Measurements from ENCODE around the gene SLC45A1.
"Not testable (repeated sequence)": the region's sequence is repeated elsewhere in the genome, so short reads cannot be mapped to it uniquely, and the experiment has no call there.

Gene SLC45A1

DNA sequence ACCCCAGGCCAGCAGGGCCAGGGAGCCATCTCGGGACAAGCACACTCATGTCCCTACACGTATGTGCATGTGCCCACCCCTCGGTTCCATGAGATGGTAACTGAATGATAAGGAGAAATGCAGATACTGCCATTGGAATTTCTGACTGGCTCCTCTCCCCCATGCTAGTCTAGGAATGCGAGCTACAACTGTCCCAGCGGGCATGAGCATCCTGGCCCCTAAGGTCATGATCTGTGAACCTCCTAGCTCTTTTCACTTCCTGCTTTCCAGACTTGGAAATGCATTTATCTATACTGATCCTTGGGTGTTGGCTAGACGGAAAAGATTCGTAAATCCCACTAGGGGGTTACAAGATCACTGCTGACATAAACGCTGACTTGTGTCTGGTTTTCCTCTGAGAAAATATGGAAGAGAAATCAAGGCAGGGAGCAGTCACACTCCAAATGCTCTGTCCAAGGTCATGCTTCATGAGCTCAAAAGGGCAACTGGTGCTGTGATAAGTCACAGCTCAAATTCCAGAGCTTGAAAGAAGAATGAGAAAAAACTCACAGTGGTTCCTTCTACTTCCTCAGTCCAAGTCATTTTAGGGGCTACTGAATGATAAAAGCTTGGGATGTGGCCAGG is 49.8 kb downstream of the SLC45A1 start:
- no peak for DNase-seq (ENCODE audit: low read depth in 2 of 2)

DNA sequence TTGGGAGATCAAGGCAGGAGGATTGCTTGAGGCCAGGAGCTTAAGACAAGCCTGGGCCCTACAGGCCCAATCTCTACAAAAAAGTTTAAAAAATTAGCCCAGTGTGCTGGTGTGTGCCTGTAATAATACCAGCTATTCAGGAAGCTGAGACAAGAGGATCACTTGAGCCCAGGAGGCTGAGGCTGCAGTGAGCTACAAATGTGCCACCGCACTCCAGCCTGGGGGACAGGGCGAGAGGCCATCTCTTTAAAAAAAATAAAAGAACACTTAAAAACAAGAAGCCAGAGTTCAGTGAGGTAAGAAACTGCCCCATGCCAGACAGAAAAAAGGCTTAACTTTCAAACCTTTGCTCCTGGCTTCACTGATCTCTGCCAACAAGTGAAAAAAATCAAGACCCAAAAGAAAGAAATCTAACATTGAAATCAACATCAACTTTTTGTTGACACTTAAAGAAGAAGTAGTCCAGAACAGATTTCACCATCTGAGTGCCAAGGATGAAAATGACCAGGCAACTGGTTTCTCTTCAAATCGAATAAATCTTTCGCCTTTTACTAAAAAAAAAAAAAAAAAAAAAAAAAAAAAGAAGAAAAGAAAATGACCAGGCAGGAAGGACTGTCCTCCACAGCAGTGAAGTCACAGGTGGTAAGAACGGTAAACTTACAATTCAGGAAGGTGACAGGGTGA is 51.2 kb downstream of the SLC45A1 start:
- no peak for DNase-seq (ENCODE audit: low read depth in 2 of 2)

DNA sequence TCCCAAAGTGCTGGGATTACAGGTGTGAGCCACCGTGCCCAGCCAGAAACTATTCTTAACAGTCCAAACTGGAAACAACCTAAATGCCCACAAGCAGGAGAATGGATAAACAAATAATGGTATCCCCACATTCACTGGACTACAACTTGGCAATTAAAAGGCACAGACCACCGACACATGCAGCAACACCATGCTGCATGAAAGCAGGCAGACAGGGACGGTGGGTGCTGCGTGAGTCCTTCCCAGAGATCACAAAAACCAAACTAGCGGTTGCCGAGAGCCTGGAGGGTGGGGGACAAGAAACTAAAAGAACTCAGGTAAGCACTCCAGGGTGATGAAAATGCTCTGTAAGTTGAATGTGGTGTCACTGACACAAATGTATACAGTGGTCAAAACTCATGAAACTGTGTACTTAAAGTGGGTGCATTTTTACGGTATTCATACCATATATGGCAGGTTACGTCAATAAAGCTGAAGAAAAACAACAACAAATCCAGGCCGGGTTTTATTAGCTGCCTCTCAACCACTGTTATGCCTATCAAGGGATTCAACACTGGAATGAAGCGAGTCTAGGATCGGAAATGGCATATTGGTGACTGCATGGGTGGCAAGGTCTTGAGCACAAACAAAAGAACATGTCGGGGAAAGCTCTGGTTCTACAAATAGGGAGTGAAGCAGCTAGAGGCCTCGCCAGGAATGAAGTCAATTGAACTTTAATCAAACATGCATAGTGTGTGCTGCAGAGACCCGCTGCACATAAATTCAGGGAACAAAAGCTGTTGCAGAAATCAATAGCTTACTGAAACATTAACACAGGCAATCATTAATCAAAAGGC is 52.4 kb downstream of the SLC45A1 start:
- no peak for DNase-seq (ENCODE audit: low read depth in 2 of 2)

DNA sequence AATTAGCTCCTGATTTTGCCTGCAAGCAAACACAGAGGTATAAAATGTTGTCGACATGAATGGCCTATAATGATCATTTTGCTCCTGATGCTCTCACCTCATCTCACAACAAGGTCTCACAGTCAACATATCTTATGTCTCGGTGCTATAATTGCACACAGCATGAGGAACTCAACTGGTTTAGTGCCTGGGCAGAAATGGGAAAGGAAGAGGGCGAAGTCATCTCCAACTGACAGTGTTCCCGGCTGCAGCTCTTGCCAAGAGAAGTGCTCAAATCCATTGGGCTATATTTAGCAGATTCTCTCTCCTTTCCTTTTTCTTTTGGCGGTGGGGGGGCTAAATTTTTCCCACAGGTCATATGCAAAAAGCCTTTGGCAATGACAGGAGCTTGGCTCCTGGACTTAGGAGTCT is 53.0 kb downstream of the SLC45A1 start:
- no peak for DNase-seq (ENCODE audit: low read depth in 2 of 2)

DNA sequence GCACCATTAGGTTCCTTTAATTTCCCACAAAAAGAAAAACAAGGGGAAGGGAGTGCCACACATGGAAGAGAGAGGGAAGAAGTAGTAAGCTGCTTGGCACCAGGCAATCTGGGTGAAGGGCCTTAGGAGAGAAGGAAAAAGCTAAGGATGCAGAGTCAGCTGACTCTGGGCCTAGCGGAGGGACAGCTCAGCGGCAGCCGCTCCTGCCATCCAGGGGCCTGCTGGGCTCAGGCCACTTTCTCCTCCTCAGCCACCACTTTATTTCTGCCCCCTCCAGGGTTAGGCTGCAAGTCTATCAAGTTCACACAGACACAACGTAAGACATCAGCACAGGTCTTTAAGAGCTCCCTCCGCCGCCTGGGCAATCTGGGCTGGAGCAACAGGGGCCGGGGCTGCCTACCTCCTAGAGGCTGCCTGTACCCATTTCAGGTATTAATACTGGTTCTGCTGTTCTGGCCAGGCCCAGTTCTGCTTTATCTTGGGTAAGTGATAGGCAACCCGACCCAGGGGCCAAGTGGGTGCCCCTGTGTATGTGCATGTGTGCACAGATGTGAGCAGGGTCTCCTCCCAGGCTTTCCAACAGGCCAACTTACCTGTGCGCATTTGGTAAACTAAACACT is 53.6 kb downstream of the SLC45A1 start:
- no peak for DNase-seq (ENCODE audit: low read depth in 2 of 2)

DNA sequence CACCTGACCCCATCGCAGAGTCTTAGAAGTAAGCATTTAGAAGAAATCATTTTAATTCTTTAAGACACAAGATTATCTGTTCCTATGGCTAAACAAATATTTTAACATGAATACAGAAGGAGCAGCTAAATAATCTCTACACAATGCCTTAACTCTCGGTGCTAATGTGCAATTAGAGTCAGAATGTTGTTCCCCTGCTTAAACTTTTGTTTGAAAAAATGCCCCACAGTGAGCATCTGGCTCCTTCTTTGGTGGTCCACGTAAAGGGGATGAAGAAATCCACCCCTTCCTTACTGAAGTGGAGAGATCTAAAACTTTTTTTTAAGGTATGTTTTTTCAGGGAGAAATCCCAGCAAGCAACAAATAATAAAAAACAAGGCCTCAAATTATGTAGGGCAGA is 55.2 kb downstream of the SLC45A1 start:
- no peak for DNase-seq (ENCODE audit: low read depth in 2 of 2)

DNA sequence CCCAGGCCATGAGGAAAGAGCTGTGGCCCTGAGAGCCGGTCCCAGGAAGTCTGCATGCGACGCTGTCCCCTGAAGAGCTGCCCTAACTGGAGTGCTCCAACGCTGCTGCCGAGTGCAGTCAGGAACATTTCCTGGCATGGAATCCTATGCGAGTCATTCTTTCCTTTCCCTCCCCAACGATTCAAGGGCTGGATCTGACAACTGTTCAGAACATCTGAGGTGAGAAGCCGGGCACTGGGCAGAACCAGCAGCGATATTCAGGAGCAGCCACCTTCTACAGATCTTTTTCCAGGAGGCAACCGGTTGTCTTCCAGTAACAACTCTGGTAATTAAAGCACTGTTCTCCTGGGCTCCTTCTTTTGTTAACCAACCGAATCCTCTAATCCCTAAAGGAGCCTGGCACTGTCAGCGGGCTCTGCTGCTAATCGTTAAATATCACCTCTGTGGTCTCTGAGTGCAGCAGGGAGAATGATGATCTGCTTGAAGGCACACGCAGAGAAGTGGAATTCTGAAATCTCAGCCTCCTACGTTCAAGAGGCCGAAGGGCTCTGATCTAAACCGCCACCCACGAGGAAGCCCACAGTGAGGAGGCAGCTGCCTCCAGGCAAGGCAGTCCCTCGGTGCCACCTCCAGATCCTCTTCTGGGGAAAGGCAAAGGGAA is 55.8 kb downstream of the SLC45A1 start:
- DNase-seq (ENCODE audit: low read depth in 2 of 2): no peak

DNA sequence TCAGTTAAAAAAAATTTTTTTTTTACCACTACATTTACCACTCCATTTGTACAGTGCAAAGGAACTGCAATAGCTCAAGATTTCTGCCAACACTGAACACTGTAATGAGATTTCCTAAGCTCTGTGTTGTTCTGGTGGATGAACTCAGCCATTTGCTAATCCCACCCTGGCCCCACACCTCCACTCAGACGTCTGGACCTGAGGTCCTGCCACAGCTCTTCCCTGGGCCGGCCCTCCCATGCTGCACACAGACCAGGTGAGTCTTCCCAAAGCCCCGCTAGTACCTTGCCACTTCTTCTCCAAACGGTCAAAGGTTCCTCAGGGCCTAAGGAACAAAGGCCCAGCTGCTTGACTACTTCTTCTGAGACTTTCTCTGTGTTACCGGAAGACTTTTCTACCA is 56.4 kb downstream of the SLC45A1 start:
- no peak for DNase-seq (ENCODE audit: low read depth in 2 of 2)

DNA sequence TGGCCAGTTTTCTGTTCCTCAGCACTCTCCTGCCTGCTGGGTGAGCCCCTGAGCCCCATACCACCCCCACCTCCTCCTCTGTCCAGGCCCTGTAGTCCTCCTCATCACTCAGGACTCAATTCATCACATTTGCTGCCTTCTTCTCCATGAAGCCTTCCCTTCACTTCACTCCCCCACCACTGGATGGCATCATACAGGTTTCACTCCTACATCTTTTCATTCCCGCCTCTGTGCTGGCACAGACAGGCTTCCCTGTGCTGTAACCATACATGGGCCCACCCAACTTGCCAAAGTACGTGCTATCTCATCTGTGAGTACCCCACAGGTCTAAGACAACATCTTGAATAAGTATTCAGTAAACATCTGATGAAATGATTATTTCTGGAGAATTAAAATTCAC is 56.9 kb downstream of the SLC45A1 start:
- DNase-seq (ENCODE audit: low read depth in 2 of 2): no peak

DNA sequence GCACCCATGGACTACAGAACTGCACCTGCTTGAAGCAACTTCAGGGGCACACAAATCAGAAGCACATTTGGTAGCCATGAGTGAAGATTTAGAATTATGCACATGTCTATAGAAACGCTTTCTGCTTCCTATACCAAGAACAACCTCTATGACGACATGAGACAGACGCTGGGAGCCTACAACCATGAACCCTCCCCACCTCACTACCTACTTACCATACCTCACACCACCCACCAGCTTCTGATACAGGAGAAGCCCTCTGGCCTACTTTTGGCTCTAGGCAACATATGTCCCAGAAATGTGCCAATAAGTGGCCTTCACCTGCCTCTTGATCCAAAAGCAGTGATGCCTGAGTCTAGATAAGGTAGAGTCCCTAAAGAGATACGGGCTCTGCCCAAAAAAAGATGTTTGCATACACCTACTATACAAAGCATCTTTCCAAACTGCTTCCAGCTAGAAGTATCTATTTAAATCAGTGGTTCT is 58.5 kb downstream of the SLC45A1 start:
- no peak for DNase-seq (ENCODE audit: low read depth in 2 of 2)

DNA sequence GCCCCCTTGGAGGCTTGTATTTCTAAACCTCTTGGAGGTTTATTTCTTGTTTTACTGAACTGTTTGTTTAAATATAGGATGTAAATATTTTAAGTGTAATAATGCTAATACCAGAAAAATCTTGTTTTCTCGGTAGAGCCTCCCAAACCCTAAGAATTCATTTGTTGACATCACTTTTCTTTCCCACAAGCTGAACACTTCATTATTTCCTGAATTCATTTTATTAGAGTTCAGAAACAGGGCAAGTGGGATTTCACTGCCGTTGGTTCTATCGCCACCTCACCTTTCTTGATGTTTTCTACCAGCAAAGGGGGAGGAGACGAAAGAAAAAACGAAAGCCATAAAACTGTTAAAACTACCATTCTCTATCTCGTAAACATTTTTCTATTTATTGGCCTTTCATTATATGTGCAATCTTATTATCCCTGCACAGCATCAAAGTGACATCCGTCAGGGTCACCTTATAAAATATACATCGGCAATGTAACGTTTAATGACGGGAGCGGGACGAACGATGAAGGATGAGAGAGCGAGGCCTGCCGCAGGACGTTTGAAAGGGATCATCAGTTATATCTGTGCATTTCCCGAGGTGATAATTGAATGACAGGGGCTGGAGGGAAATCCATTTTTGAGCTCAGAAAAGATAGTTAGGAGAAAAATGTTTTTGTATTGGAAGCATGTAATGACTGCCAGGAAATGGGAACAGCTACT is 59.5 kb downstream of the SLC45A1 start:
- DNase-seq (ENCODE audit: low read depth in 2 of 2): no peak

DNA sequence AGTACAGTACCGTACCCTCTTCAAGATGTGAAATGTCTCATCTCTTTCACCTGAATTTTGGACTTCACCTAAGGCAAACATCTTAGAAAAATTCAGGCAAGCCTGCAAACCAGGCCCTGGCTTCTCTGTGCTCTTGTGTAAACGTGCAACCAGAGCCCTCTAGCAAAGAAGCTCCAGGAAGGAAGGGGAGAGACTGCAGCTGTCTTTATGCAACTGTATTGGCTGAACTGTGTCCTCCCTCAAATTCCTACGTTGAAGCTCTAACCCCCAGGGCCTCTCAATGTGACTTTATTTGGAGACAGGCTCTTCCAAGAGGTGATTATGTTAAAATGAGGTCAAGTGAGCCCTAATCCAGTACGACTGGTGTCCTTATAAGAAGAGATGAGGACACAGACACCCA is 60.3 kb downstream of the SLC45A1 start:
- DNase-seq (ENCODE audit: low read depth in 2 of 2): no peak

DNA sequence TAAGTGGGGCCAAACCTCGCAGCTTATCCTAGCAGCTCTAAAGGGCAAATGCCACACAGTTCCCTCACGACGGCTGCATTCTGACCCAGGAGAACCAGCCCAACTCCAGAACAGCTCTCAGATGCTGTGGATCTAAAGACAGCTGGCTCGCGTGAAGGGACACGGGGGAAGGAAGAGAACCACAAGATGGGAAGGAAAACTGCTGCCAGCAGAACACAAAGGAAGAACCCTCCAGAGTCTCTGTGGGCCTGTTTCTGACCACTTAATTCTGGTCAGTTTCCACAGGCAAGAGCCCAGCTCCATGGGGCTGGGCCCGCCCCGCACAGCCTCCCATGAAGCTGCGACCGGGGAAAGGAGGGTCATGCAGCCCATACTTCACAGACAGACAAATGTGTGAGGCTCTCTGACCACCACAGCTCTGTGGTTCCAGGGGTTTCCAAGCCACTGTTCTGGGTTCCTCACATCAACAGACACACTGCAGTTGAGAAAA is 61.1 kb downstream of the SLC45A1 start:
- no peak for DNase-seq (ENCODE audit: low read depth in 2 of 2)

DNA sequence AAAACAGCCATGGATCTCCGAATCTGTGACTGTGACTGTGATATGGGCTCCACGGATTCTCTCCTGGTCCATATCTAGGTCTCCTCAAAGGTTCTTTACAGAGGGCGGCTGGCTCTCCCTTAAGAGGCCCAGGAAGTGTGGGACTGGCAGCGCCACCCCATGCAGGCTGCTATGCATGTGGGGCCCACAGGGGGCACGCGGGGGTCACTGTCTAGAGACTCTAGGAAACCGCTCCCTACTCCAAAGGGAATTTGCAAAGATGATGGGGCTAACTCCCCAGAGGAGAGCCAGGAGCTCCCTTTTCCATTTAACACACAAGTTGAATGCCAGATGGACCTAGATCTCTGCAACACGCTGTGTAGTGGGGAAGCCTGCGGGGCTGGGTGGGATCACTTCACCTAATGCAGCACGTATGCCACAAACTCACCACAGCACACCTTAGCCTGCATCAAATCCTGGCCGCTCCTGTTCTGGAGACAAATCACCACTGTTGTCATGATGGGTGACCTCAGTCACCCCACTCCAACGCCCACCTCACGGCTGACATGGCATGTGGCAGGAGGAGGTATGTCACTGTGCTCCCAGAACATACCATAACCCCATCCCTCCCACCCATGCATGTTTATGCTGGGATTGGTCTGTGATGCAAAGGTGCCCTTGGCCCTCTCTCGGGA is 61.7 kb downstream of the SLC45A1 start:
- DNase-seq (ENCODE audit: low read depth in 2 of 2): no peak

DNA sequence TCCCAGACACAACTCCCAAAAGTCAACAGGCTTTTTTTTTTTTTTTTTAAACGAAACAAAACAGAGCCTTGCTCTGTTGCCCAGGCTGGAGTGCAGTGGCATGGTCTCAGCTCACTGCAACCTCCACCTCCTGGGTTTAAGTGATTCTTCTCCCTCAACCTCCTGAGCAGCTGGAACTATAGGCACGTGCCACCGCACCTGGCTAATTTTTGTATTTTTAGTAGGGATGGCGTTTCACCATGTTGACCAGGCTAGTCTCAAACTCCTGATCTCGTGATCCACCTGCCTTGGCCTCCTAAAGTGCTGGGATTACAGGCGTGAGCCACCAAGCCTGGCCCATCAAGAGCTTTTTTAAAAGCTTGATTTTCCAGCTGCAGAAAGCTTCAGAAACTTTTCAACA is 62.4 kb downstream of the SLC45A1 start:
- not testable (repeated sequence) for DNase-seq (ENCODE audit: low read depth in 2 of 2)

DNA sequence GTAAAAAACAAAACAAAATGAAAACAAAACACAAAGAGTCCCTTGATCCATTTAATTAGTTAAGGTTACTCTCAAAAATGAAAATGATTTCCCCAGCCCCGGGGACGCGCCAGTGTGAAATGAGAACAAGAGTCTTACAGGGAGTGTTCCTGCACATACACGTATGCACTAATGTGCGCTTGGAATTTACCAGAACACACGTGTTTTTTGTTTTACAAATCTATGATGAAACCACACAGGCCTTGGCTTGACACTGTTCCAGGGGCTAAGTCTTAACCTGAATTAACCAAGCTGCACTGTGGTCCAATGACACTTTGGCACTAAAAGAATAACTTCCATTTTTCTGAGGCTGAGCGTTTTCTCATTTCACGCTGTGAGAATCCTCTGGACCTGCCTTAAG is 63.7 kb downstream of the SLC45A1 start:
- no peak for DNase-seq (ENCODE audit: low read depth in 2 of 2)

DNA sequence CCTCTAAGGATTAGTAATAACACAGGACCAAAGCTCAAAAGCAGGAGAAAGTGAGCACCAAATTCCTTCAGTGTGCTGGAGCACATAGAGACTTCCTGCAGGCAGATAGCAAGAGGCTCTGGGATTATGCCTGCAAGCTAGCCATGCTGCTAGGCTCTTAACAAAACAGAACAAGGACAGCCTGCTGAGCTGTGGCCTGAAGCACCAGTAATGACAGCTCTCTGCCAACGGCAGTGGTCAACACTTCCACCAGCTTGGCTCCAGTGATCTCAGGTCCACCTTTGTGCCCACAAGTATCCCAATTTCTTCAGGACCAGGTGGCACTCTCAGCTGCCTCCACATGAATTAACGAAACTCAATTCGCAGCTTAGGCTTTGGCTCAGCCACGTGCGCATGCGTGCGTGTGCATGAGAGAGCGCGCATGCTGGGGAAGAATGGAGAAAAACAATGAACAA is 64.2 kb downstream of the SLC45A1 start:
- DNase-seq (ENCODE audit: low read depth in 2 of 2): no peak

DNA sequence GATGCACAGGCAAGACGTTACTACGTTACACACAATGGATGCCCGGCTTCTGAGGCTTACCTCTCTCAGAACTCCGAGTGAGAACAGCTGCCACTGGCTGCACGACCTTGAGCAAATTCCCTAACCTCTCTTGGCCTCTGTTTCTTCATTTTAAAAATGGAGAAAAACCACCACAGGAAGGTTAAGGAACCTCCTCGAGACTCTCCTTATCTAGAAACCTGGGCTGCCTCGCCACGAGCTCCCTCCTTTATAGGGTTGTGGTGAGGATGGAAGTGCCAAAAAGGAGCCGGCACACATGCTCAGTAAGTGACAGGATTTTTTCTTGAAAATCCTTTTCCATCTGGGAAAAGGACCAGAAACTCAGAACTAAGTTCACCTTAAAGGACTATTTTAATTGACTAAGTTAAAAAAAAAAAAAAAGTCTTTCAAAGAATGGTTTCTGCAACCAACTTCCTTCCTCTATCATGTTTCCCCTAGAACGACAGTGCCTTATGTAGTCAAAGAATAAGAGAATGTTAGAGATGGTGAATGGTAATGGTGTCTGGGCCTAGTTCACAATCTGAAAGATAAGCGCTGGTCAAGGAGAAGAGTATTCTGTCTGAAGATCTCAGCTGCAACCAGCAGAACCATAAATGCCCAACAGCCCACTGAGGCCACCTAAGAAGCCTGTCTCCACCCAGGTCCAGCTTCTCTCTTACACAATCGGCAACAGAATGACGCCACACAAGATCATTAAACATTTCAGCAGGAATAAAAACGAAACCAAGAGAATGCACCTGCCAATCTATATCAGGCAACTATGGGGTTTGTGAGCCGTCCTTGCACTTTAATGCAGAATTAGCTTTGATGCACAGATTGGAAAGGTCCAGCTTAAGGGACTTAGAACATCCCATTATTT is 64.9 kb downstream of the SLC45A1 start:
- DNase-seq (ENCODE audit: low read depth in 2 of 2): no peak

DNA sequence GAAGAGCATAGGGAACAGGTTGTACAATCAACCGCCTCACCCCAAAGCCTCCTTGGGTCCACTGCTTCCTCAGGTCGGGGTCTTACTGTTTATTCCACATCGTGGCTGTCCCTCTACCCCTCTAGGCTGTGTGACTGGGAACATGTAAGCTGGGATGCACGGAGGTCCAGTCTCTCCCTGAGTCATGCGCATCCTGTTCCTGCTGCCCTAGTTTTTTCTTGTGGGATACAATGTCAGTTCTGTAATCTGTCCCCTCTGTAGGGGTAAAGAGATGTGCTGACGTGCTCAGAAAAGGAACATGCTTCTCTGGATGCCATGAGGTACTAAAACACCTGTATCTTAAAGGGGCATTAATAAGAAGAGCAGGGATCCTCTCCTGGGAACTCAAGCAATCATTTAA is 66.2 kb downstream of the SLC45A1 start:
- DNase-seq (ENCODE audit: low read depth in 2 of 2): no peak

Measured in stimulated activated CD4-positive, alpha-beta T cell treated with anti-CD3 and anti-CD28 coated beads, Interleukin-15, amount 100 ng/mL, for 48 hours (primary cell).